Retinal pigment epithelial cell (primary cell): Measurements from ENCODE around the gene CACNA2D3.
A peak's percentile ranks its signal among the peaks of the same experiment; 100 is the strongest.

Experiments
- DNase-seq: peaks from one replicate; pipeline ENCODE4 v3.0.0-alpha.2; 2010; ENCODE audit warnings: low read depth
- H3K4me3 ChIP-seq: 2 replicates; pipeline ENCODE4 v1.5.1; 2011; ENCODE audit warnings: mild to moderate bottlenecking, low read length, control low read depth, moderate library complexity
- CTCF ChIP-seq: conservative IDR thresholded peaks from 2 replicates; pipeline ENCODE4 v1.5.1; 2011; ENCODE audit warnings: low read depth, low read length, control low read depth, inconsistent platforms

The CACNA2D3 gene

GRCh38 chr3:54122324-54123002 is at the start of gene CACNA2D3:
CACNA2D3 (plus strand) TSS chr3:54122552.
- TF ChIP-seq CTCF = no peak
- DNase-seq = no peak
- peak within 1 kb of the TSS; percentile 8 for H3K4me3 ChIP-seq

DNA sequence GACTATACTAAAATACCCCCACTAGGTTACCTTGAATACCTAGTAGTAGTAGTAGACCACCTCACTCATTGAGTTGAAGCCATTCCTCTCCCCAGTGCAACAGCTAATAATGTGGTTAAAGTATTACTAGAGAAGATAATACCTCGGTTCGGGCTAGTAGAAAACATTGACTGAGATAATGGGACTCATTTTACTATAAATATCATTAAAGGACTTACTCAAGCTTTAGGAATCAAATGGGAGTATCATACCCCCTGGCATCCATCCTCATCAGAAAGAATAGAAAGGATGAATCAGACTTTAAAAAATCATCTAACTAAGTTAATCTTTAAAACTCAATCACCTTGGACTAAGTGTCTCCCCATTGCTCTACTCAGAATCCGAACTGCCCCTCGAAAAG is 49.0 kb upstream of the CACNA2D3 start:
- no peak overlapping the region for H3K4me3 ChIP-seq
- TF ChIP-seq CTCF = no peak
- DNase-seq = no peak

GRCh38 chr3:54079314-54079713 is 43.0 kb upstream of the CACNA2D3 start:
- DNase-seq = no peak
- TF ChIP-seq CTCF = no peak

GRCh38 chr3:54079730-54080325 is 42.5 kb upstream of the CACNA2D3 start:
- no peak for DNase-seq
- no peak for TF ChIP-seq CTCF
- H3K4me3 ChIP-seq = no peak overlapping the region

More at GRCh38 chr3:54079314-54079713, 43.0 kb upstream of the CACNA2D3 start:
- H3K4me3 ChIP-seq = no peak overlapping the region

- no peak overlapping the region for H3K4me3 ChIP-seq
- DNase-seq = no peak
- TF ChIP-seq CTCF = no peak
Observed at GRCh38 chr3:54083921-54084320, 38.4 kb upstream of the CACNA2D3 start.

GRCh38 chr3:54085936-54086335 is 36.4 kb upstream of the CACNA2D3 start:
- no peak for TF ChIP-seq CTCF
- DNase-seq = no peak
- no peak overlapping the region for H3K4me3 ChIP-seq
